HG03103 (cell line): ENCODE results near the gene ZNF516.

Source experiments
- ATAC-seq: cut with Tn5 transposase; IDR thresholded peaks from one replicate; pipeline ENCODE4 v1.9.1; 2021; ENCODE audit warnings: low read depth; ENCODE audit not compliant: unreplicated experiment

Gene ZNF516

GRCh38 chr18:76456823-76457222 is 38.2 kb downstream of the ZNF516 start:
- ATAC-seq: no peak

- ATAC-seq: no peak
Observed at GRCh38 chr18:76456018-76456750, 38.9 kb downstream of the ZNF516 start.

GRCh38 chr18:76455003-76455676 is 39.9 kb downstream of the ZNF516 start:
- no peak for ATAC-seq

- no peak for ATAC-seq
Observed at GRCh38 chr18:76454418-76454817, 40.6 kb downstream of the ZNF516 start.

GRCh38 chr18:76453932-76454331 is 41.1 kb downstream of the ZNF516 start:
- ATAC-seq: no peak

- no peak for ATAC-seq
Observed at GRCh38 chr18:76453057-76453561, 41.9 kb downstream of the ZNF516 start.

DNA sequence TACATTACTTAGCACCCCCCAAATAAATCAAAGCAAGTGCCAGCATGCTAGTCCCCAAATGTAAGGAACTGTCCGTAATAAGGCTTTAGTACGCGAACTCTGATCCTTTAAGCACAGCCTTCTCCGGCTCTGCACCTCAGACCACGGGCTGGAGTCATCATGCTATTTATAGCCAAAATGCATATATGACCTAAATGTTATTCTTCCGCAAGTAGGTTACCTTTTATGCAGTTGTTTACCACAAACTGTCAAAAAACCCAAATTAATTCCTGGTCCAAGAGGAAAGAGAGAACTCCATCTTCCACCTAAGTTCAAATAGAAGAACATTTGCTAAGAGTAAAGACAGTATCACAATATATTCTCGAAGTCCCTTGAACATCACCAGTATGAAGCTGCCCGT is 42.7 kb downstream of the ZNF516 start:
- ATAC-seq: no peak

GRCh38 chr18:76451396-76452331 is 43.4 kb downstream of the ZNF516 start:
- ATAC-seq: no peak

GRCh38 chr18:76450452-76451395 is 44.3 kb downstream of the ZNF516 start:
- ATAC-seq: no peak

- ATAC-seq: no peak
Observed at GRCh38 chr18:76449111-76449453, 46.0 kb downstream of the ZNF516 start.

DNA sequence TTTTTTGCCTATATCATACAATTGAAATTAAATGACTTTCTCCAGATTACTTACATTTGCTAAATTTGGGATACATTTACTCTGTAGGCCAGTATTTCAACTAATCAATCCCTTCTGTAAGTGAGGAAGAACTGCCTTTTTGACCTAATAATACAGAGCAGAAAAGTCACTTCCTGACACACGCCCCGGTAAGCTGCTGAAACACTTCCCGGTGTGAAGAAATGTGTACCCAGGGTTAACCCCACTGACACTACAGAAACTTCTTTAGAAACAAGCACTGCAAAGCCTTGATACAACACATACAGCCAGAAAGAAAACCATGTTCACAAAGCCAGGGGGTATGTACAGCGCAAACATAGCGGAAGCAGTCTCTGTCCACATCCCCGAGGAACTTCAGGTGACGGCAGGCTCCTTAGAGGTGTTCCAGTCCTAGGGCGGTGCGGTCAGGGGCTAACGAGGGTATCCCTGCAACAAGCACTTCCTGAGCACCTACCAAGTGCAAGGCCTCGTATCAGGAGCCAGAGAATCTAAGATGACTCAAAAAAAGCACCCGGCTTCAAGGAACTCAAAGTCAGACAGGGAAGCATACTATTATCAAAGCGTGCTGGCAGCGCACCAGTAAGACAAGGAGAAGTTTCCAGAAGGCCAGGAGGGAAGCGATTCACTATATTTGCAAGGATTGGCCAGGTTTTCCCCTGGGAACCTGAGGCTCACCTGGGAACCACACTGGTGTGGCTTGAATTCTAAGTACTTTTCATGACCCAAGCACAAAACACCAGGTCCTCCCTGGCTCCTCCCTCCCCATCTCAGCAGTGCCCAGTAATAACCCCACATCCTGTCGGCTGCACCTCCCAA is 46.6 kb downstream of the ZNF516 start:
- no peak for ATAC-seq

DNA sequence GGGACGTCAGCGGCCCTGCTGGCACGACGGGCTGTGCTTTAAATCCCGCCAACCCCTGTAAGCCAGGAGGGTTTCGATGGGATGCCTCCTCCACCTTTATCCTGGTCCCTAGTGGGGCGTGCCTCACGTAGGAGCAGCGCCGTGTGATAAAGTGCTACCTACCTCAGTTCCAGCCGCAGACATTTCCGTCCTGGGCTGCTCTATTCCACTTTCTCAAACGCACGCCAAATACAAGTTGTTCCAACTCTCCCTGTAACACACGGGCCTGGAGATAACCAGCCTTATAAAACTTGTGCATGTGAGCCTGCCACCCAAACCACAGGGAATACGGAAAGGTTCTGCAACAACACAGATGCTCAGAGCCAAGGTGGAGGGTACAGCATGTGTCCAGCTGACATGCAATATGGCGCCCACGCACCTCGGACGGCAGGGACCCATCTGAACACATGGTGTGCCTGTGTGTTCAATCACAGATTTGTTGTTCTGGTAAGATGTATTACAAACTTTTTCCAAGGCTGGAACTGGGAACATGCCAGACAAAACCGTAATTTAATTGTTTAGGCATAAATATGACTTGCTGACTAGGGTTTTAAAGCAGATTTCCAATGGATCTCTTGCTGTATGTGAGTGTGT is 47.7 kb downstream of the ZNF516 start:
- ATAC-seq: no peak

DNA sequence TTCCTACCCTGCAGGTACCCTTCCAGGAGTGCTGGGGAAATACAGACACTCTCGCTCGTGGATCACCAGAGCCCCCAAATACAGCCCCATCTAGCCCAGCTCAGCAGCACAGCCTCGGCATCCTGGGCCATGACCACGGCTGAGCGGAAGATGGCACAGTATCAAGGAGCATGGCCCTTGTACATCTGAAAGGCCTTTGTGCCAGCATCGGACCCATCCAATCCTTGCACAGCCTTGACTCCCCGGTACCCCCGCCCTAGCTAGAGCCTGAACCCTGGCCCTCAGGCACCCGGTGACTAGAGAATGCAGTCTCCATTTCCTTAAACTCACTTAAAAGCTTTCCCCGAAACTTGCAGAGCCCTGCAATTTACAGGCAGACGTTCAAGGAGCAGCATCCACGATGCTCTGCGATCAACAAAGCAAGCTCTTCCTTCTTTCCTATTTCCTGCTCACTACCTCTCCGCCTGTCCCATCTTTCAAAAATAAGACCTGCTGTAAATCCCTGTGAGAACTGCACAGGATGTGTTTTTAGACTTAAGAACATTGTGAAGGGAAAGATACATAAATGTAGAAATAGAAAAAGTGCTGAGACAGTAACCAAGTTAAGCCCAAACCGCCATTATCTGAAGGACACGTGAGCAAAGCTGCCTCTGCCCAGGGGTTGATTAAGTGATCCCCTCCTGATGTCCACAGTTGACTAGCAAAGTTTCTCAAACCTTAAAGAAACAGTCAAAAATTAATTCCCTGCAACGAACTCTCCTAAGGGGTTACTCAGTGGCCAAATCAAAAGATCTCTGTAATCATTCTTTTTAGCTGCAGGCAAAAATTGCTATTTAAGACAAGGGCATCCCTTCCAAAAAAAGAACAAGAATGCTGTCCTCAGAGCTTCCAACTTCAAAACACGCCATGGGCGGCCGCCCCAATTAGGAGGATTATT is 48.5 kb downstream of the ZNF516 start:
- no peak for ATAC-seq

- ATAC-seq: no peak
Observed at GRCh38 chr18:76445741-76446232, 49.3 kb downstream of the ZNF516 start.

DNA sequence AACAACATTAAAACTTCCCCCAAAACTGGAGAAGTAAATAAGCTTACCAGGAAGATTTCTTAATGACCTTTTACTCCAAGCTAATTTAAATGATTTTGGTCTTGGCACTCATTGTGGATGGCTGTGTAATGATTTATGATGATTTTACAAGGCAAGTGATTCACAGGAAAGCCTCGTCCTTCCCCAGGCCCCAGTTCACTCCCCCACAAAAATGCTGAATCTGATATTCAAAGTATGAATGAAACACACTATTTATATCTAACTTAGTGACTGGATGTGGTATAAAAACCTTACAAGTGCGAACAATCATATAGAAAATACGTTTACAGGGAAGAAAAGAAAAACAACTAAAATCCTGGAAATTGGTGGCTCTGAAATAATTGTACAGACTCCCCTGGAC is 49.8 kb downstream of the ZNF516 start:
- no peak for ATAC-seq

DNA sequence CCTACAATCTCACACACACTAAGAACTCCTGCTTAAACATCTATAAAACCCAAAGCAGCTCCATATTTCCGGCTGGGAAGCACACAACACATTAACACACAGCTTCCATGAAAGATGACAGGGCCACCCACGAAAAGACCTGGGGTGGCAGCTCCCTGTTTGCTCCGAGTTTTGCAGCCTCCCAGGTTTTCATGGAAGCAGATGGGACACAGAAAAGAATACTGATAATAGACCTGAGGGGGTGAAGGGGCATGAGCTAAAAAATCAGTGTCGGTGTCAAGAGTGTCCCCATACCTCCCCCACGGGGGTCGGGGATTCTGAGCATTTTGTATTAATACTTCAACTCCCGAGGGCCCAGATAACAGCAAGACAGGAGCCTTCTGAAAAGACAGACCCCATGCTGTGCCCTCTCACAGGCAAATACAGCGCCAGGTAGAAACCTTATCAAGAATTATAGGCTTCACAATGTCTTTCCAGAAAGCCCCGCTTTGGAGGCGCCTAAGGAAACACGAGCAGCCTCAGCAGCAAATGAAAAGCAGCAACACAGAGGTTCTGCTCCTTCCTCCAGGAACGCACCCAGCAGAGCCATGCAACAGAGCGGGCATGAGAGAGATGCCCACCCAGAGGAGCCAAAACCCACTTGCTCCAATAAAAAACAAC is 50.5 kb downstream of the ZNF516 start:
- no peak for ATAC-seq
